PC-9 (cell line): ENCODE results near the gene DOCK4.

Source experiments
- EZH2 ChIP-seq: fragments of 200-600 bp; sonication (generic); IDR thresholded peaks from 2 replicates; pipeline ENCODE4 v1.8.0; 2017; ENCODE audit warnings: antibody characterized with exemption, low read depth
- TF ChIP-seq, protein P1 (sequence below): fragments of 200-600 bp; sonication (generic); conservative IDR thresholded peaks from 2 replicates; pipeline ENCODE4 v1.6.1; 2017; ENCODE audit warnings: mixed run types, antibody characterized with exemption, mild to moderate bottlenecking, moderate library complexity

DNA sequence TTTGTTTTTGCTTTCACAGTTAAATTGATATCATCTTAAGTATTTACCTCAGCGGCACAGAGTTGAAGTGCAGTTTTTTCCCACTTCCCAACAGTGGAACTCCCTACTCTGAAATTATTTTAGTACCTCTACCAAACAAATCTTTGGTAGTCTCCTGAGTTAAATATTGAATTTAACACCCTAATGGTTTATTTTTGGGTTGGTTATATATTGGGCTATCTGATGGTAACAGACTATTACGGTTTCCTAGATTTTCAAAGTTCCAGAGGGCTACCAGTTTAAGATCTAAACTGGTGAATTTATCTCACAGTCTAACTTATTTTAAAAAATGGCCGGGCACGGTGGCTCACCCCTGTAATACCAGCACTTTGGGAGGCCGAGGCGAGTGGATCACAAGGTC is 1.6 kb upstream of the DOCK4 start:
- TF ChIP-seq, protein P1, sequence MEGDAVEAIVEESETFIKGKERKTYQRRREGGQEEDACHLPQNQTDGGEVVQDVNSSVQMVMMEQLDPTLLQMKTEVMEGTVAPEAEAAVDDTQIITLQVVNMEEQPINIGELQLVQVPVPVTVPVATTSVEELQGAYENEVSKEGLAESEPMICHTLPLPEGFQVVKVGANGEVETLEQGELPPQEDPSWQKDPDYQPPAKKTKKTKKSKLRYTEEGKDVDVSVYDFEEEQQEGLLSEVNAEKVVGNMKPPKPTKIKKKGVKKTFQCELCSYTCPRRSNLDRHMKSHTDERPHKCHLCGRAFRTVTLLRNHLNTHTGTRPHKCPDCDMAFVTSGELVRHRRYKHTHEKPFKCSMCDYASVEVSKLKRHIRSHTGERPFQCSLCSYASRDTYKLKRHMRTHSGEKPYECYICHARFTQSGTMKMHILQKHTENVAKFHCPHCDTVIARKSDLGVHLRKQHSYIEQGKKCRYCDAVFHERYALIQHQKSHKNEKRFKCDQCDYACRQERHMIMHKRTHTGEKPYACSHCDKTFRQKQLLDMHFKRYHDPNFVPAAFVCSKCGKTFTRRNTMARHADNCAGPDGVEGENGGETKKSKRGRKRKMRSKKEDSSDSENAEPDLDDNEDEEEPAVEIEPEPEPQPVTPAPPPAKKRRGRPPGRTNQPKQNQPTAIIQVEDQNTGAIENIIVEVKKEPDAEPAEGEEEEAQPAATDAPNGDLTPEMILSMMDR, result no peak
- TF ChIP-seq EZH2, result no peak
